Smooth muscle cell (in vitro differentiated cells): ENCODE results near the gene OIP5. TPM values are rescaled to one million over a fixed set of nuclear protein-coding genes. Genes with fewer than 3 reads are reported as not detected.
"Not testable (repeated sequence)": the region's sequence is repeated elsewhere in the genome, so short reads cannot be mapped to it uniquely, and the experiment has no call there.

Experiments
- DNase-seq: peaks from one replicate; lab custom pipeline; 2025; ENCODE audit not compliant: unreplicated experiment; lab: John Stamatoyannopoulos, UW
- H2AFZ ChIP-seq: fragments of 200-600 bp; sonication (generic); 2 replicates; pipeline ENCODE4 v1.6.0; 2016; ENCODE audit warnings: antibody characterized with exemption, low read depth, mild to moderate bottlenecking
- H3F3A ChIP-seq: fragments of 200-600 bp; sonication (generic); 2 replicates; pipeline ENCODE4 v1.6.0; 2017; ENCODE audit warnings: antibody characterized with exemption, low read depth
- H3K27ac ChIP-seq: fragments of 200-600 bp; sonication (generic); 2 replicates; pipeline ENCODE4 v1.5.1; 2016; ENCODE audit warnings: low read depth, mild to moderate bottlenecking
- H3K27me3 ChIP-seq: fragments of 200-600 bp; sonication (generic); 2 replicates; pipeline ENCODE4 v1.6.1; 2016; ENCODE audit warnings: low read depth, mild to moderate bottlenecking
- H3K36me3 ChIP-seq: fragments of 200-600 bp; sonication (generic); 2 replicates; pipeline ENCODE4 v1.5.1; 2016; ENCODE audit warnings: low read depth
- H3K4me1 ChIP-seq: fragments of 200-600 bp; sonication (generic); 2 replicates; pipeline ENCODE4 v1.5.1; 2016; ENCODE audit warnings: low read depth
- H3K4me2 ChIP-seq: fragments of 200-600 bp; sonication (generic); 2 replicates; pipeline ENCODE4 v1.6.0; 2016; ENCODE audit warnings: mild to moderate bottlenecking
- H3K4me3 ChIP-seq: fragments of 200-600 bp; sonication (generic); 2 replicates; pipeline ENCODE4 v1.5.1; 2016; ENCODE audit warnings: mild to moderate bottlenecking
- H3K79me2 ChIP-seq: fragments of 200-600 bp; sonication (generic); 2 replicates; pipeline ENCODE4 v1.6.0; 2016; ENCODE audit warnings: low read depth, mild to moderate bottlenecking
- H3K9ac ChIP-seq: fragments of 200-600 bp; sonication (generic); 2 replicates; pipeline ENCODE4 v1.6.0; 2016; ENCODE audit warnings: low read depth
- H3K9me3 ChIP-seq: fragments of 200-600 bp; sonication (generic); replicated peaks from 2 replicates; pipeline ENCODE4 v1.5.1; 2016; ENCODE audit warnings: low read depth
- H4K20me1 ChIP-seq: fragments of 200-600 bp; sonication (generic); 2 replicates; pipeline ENCODE4 v1.6.0; 2016; ENCODE audit warnings: low read depth
- WGBS: methylation state at CpG from one replicate; pipeline ENCODE4 v1.1.7; 2016; ENCODE audit warnings: low lambda C conversion rate; 5-methylcytosine and 5-hydroxymethylcytosine counted together
- polyA plus RNA-seq: library from polyadenylated mRNA; unstranded; fragments of >200 nt; fragmentation: Nextera tagmentation; extraction: Ambion mirVana; gene quantifications from 2 replicates; pipeline ENCODE4 v1.2.1, GENCODE V29; 2016
- total RNA-seq: library from RNA; depleted of rRNA; stranded (reverse); fragments of >200 nt; gene quantifications from 2 replicates; pipeline ENCODE4 v1.2.3, GENCODE V29; 2014
- TF ChIP-seq, protein P1 (sequence below): fragments of 200-600 bp; sonication (generic); IDR thresholded peaks from 2 replicates; pipeline ENCODE4 v1.5.1; 2017; ENCODE audit warnings: borderline replicate concordance, mild to moderate bottlenecking, antibody characterized with exemption; ENCODE audit not compliant: insufficient read depth, poor library complexity, severe bottlenecking

Gene OIP5
- total and polyA plus RNA-seq, 2 experiments from 2014 or later = 4.3 to 4.9 TPM

DNA sequence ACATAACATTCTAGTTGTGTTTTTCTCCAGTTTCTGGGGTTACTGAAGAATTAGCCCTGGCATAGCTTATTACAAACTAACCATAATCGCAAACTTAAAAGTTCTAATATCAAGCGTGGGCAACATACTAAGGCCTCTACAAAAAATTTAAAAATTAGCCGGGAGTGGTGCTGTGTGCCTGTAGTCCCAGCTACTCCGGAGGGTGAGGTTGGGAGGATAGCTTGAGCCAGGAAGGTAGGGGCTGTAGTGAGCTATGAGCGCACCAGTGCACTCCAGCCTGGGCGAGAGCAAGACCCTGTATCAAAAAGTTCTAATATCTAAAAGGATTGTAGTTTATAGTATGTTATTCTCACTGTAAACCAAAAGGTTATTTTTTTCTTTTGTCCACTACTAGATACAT, 1.1 kb downstream of the OIP5 start:
- Histone ChIP-seq H3K9ac (no peak overlapping the region), H3K79me2 (peaks cover 24% of the 10 kb centered on the region), H3K4me1 (peaks cover 14% of the 10 kb centered on the region), H3K36me3 (no peaks in the 10 kb centered on the region), H3K27me3 (no peaks in the 10 kb centered on the region), H2AFZ (peak overlapping the region; percentile 96), H3K4me2 (peak overlapping the region; percentile 87), H4K20me1 (no peaks in the 10 kb centered on the region), H3K27ac (no peak overlapping the region), H3F3A (no peaks in the 10 kb centered on the region), H3K9me3 (no peaks in the 10 kb centered on the region), H3K4me3 (peak overlapping the region; percentile 96)
- TF ChIP-seq, protein P1, sequence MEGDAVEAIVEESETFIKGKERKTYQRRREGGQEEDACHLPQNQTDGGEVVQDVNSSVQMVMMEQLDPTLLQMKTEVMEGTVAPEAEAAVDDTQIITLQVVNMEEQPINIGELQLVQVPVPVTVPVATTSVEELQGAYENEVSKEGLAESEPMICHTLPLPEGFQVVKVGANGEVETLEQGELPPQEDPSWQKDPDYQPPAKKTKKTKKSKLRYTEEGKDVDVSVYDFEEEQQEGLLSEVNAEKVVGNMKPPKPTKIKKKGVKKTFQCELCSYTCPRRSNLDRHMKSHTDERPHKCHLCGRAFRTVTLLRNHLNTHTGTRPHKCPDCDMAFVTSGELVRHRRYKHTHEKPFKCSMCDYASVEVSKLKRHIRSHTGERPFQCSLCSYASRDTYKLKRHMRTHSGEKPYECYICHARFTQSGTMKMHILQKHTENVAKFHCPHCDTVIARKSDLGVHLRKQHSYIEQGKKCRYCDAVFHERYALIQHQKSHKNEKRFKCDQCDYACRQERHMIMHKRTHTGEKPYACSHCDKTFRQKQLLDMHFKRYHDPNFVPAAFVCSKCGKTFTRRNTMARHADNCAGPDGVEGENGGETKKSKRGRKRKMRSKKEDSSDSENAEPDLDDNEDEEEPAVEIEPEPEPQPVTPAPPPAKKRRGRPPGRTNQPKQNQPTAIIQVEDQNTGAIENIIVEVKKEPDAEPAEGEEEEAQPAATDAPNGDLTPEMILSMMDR = no peak
- WGBS = 70% methylated on average over 6 of the region's 6 CpGs
- DNase-seq = no peak

DNA sequence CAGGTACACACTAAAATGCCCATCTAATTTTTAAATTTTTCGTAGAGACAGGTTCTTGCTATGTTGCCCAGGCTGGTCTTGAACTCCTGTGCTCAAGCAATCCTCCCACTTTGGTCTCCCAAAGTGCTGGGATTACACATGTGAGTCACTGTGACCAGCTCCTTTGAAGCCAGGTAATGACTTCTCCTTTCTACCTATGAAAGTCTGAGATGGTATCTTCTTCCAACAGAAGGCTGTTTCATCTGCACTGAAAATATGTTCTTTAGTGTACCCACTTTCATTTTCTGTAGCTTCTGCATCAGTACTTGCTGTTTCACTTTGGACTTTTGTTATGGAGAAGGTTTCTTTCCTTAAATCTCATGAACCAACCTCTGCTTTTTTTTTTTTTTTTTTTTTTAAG, 8.8 kb downstream of the OIP5 start:
- TF ChIP-seq, protein P1 = no peak
- Histone ChIP-seq H3F3A (no peaks in the 10 kb centered on the region), H3K4me3 (no peak overlapping the region), H3K27ac (no peak overlapping the region), H2AFZ (no peak overlapping the region), H3K36me3 (no peaks in the 10 kb centered on the region), H3K9ac (no peak overlapping the region), H4K20me1 (no peaks in the 10 kb centered on the region), H3K4me1 (no peaks in the 10 kb centered on the region), H3K27me3 (no peaks in the 10 kb centered on the region), H3K79me2 (no peaks in the 10 kb centered on the region), H3K4me2 (no peak overlapping the region), H3K9me3 (no peaks in the 10 kb centered on the region)
- no peak for DNase-seq
- WGBS = 95% methylated on average over 1 of the region's 1 CpG

DNA sequence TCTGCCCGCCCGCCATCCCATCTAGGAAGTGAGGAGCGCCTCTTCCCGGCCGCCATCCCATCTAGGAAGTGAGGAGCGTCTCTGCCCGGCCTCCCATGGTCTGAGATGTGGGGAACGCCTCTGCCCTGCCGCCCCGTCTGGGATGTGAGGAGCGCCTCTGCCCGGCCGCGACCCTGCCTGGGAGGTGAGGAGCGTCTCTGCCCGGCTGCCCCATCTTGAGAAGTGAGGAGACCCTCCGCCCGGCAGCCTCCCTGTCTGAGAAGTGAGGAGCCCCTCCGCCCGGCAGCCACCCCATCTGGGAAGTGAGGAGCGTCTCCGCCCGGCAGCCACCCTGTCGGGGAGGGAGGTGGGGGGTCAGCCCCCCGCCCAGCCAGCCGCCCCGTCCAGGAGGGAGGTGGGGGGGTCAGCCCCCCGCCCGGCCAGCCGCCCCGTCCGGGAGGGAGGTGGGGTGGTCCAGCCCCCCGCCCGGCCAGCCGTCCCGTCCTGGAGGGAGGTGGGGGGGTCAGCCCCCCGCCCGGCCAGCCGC, 11.5 kb downstream of the OIP5 start:
- H3K4me2 ChIP-seq, H3K9ac ChIP-seq, H3K27me3 ChIP-seq, H3K36me3 ChIP-seq, H3K4me3 ChIP-seq, DNase-seq, H3K27ac ChIP-seq, H3K9me3 ChIP-seq, H3F3A ChIP-seq, H3K4me1 ChIP-seq, H4K20me1 ChIP-seq, H2AFZ ChIP-seq, H3K79me2 ChIP-seq: not testable (repeated sequence)
- WGBS = 98% methylated on average over 16 of the region's 39 CpGs

DNA sequence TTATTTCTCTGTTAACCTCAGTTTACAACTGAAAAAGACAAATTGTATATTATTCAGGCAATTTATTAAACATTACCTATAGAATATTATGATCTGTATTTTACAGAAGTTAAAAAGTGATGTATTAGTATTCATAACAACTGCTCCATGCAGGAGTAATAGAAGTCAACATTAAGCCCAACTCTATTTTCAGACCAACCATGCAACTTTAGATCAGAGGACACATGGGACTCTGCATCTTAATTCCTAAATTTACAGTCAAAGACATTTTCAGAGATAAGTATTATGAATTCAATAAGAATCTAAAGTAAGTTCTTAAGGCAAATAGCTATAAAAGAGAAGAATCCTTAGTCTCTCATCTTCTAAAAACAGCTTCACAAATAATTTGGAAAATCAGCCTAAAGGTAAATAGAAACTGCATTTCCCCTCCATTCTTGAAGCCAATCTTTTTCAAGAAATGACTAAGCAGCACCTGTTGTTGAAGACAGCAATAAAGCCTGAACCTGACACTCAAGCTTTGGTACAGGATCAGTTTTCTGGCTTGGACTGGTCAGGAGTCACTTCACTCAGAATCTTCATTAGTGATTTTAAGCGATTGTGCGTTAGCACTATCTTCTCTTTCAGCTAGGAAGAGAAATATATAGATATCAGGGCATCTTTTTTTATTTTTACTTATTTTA, 23.0 kb downstream of the OIP5 start:
- Histone ChIP-seq H3K27me3 (no peaks in the 10 kb centered on the region), H2AFZ (no peak overlapping the region), H3K36me3 (no peaks in the 10 kb centered on the region), H3K4me3 (no peak overlapping the region), H3K4me1 (no peaks in the 10 kb centered on the region), H3K4me2 (no peak overlapping the region), H3K9ac (no peak overlapping the region), H3K9me3 (no peaks in the 10 kb centered on the region), H3K27ac (no peak overlapping the region), H3F3A (no peaks in the 10 kb centered on the region), H4K20me1 (no peaks in the 10 kb centered on the region), H3K79me2 (no peaks in the 10 kb centered on the region)
- TF ChIP-seq, protein P1 = no peak
- DNase-seq = no peak
- 97% methylated on average over 2 of the region's 2 CpGs for WGBS
